DMS53 (cell line): Measurements from ENCODE around the gene ADAM33.

Source experiments
- DNase-seq: peaks from one replicate; lab custom pipeline; 2025; lab: John Stamatoyannopoulos, UW

The ADAM33 gene

GRCh38 chr20:3667434-3668037 lies 14.3 kb downstream of the ADAM33 start:
- no peak for DNase-seq

GRCh38 chr20:3663858-3664257 lies 18.0 kb downstream of the ADAM33 start:
- DNase-seq, result no peak

DNA sequence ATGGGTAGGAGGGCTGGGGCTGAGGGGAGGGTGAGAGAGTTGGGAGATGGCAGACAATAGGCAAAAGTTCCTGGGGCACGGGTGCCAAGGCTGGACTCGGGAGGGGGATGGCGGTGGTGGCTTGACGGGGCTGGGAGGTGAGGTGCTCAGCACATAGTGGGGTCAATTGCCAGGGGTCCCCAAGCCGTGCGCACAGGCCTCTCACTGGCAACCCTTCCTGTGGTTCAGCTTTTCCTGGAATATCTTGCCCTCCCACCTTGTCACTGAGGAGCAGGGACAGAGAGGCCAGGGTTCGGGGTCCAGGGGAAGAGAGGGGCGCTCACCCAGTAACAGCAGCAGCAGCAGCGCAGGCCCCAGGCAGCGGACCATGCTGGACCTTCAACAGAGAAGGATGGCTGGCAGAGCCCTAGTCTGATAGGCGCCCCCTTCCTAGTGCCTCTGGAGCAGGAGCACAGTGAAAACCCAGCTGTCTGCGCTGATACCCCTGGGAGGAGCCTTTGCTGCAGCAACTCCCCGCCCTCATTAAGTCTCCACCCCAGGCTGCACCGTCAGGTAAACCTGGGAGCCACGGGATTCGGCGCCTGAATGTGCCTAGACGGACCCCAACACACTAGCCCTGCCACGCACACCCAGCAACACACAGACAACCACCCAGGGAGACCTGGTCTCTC lies 18.6 kb downstream of the ADAM33 start, which contains the start of gene GFRA4:
Gene GFRA4 (minus strand): TSS at position 369 of the 671 bp plus-strand sequence. CDS start 0 bp downstream, at position 369.
- DNase-seq, result no peak

GRCh38 chr20:3661814-3662665 lies 19.8 kb downstream of the ADAM33 start:
- no peak for DNase-seq

- DNase-seq, result peak; percentile 55
Observed at GRCh38 chr20:3661060-3661813, 20.6 kb downstream of the ADAM33 start.

- no peak for DNase-seq
Observed at GRCh38 chr20:3660262-3661059, 21.3 kb downstream of the ADAM33 start.

- no peak for DNase-seq
Observed at GRCh38 chr20:3659492-3660261, 22.1 kb downstream of the ADAM33 start.

- no peak for DNase-seq
Observed at GRCh38 chr20:3658716-3659491, 22.9 kb downstream of the ADAM33 start.

GRCh38 chr20:3658019-3658715 lies 23.6 kb downstream of the ADAM33 start:
- DNase-seq, result no peak

DNA sequence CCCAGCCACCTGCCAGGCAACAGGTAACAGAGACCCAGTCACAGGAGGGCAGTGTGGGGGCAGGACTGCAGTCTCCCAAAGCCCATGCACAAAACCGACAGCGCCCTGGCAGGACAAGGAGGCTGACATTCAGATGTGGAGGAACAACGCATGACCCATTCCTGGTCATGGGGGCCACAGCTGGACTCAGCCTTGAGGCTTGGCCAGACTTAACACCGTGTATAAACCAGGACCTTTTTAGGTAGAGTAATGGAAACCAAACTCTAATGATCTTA lies 26.7 kb downstream of the ADAM33 start:
- no peak for DNase-seq

GRCh38 chr20:3654326-3655130 lies 27.3 kb downstream of the ADAM33 start:
- DNase-seq, result peak; percentile 94

DNA sequence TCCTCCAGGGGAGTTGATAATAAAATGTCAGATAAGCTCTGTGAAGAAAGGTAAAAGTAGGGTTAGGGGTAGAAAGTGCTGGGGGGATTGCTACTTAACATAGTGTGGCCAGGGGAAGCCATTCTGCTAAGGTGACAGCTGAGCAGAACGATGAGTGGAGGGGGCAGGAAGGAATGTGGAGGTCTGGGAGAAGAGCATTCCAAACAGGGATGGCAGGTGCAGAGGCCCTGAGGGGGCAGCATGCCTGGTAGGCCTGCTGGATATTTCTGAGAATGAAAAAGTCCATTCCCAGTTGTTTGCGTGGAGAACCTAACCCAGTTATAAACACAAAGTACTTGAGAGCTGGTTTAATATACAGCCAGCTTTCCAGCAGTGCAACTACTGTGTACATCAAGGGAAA lies 27.9 kb downstream of the ADAM33 start:
- no peak for DNase-seq

DNA sequence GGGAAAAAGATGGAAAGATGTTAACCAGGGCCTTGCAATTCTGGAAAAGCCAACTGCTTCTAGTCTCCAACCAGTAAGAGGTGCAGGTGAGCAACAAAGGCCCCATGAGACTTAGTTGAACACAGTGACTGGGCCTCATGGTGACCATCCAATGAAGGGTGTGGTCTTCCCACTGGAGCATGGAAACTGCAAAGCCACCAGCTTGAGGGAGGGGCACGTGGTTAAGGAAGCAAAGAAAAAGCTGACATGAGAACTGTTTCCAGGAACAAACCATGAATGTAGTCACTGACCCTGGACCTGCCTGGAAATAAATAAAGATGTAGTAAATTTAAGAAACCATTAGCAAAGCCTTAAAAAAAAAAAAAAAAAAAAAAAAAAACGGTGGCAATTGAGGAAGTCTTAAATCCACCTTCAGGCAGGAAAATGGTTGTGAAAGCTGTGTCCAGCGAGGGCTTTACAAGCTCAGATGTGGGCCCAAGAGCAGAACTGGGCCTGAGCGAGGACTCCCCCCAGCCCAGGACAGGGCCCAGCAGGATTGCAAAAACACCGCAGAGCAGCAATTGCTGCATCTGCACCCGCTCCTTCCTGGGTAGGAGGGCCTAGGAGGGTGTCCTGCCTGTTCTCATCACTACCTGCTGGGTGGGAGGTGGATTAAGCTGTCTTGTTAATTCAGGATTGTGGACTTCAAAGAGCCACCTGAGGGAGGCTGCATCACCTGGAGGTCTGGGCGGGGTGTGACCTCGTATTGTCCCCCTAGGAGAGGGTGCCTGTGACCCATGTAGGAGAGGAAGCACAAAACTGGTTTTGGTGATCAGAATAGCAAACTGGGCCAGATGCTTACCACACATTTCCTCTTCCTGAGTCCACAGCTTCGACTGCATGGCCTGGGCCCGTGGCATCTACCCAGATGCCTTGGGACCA lies 28.9 kb downstream of the ADAM33 start:
- DNase-seq, result peak; percentile 46

DNA sequence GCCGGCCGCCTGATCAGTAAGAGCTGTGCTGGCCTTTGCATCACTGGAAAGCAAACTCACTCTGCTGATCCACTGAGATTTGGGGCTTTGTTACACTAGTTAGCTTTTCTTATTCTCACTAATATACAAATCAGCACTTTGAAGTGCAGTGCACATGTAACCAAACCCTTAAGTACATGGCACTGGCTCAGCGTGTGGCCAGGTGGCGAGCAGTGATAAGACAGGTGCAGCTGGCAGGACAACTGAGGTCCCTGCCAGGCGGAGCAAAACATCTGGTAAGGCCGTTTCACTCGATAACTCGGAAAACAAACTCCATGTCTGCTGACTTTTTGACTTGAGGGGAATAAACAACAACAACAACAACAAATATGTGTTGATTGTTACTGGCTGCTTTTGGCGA lies 29.6 kb downstream of the ADAM33 start:
- DNase-seq, result peak; percentile 70

- peak; percentile 54 for DNase-seq
Observed at GRCh38 chr20:3651204-3651962, 30.4 kb downstream of the ADAM33 start.

DNA sequence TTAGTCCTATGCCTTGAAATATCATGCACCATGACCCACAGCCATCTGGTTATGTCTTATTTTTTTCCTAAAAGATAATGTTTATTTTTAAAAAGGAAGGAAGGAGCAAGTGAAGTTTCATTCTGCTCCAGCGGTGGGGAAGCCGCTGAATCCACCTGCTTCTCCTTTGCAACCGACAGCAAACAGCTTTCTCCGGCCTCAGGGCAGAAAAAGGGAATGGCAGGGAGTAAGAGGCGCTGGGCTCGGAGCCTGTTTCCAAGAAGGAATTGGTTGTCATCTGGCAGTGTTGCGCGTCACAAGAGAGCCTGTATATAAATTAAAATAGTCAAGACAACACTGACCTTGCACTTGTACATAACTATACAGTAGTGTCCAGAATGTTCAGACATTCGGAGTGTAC lies 32.9 kb downstream of the ADAM33 start:
- no peak for DNase-seq

DNA sequence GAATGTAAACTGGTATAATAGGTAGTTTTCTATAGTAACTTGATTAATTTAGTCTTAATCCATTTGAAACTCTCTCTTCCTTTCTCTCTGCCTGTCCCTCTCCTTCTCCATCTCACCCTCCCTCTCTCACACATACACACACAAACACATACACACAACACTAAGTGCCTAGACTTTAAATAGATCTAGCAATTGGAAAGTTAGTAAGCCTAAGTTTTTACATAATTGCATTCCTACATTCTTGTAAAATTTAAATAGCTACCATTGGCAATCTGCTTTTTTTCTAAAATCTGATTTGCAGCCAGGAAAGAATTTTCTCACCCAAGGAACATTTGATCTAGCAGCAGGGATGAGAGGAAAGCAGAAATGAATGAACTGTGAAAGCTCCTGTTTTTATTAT lies 34.3 kb downstream of the ADAM33 start:
- DNase-seq, result no peak
